SK-N-SH treated with all-trans-retinoic acid at 6 μM for 48 hours (cell line): ENCODE data around the gene NAA10.
"Not testable (repeated sequence)": the region's sequence is repeated elsewhere in the genome, so short reads cannot be mapped to it uniquely, and the experiment has no call there.

ENCODE experiments used
- ATAC-seq: fragments of 200-7000 bp; cut with Tn5 transposase; 3 replicates; pipeline ENCODE4 v1.9.1; 2020; ENCODE audit warnings: mild to moderate bottlenecking, moderate library complexity
- ARNTL ChIP-seq: fragments of 450-650 bp; formaldehyde crosslinking; IDR thresholded peaks from 2 replicates; pipeline ENCODE4 v1.5.0; 2020; ENCODE audit warnings: low read depth, mild to moderate bottlenecking, moderate library complexity, borderline replicate concordance
- CSDC2 ChIP-seq: fragments of 250-450 bp; sonication (Bioruptor Pico); IDR thresholded peaks from 2 replicates; pipeline ENCODE4 v1.5.0; 2020; ENCODE audit warnings: mild to moderate bottlenecking, moderate library complexity
- ESRRG ChIP-seq: fragments of 250-450 bp; sonication (Bioruptor Pico); IDR thresholded peaks from 2 replicates; pipeline ENCODE4 v1.6.1; 2021; ENCODE audit warnings: mild to moderate bottlenecking
- ISL1 ChIP-seq: fragments of 250-450 bp; sonication (Bioruptor Pico); IDR thresholded peaks from 2 replicates; pipeline ENCODE4 v2.1.2; 2022; ENCODE audit warnings: mild to moderate bottlenecking, moderate library complexity
- OSR1 ChIP-seq: fragments of 250-450 bp; sonication (Bioruptor Pico); IDR thresholded peaks from 2 replicates; pipeline ENCODE4 v1.8.0; 2022; ENCODE audit warnings: moderate library complexity, mild to moderate bottlenecking, inconsistent platforms
- PPARA ChIP-seq: fragments of 250-450 bp; sonication (Bioruptor Pico); IDR thresholded peaks from 2 replicates; pipeline ENCODE4 v1.5.0; 2020; ENCODE audit warnings: mild to moderate bottlenecking, borderline replicate concordance
- RARB ChIP-seq: fragments of 250-450 bp; sonication (Bioruptor Pico); IDR thresholded peaks from 2 replicates; pipeline ENCODE4 v1.8.0; 2021; ENCODE audit warnings: mild to moderate bottlenecking, moderate library complexity
- SNAI2 ChIP-seq: fragments of 250-450 bp; sonication (Bioruptor Pico); IDR thresholded peaks from 2 replicates; pipeline ENCODE4 v1.5.0; 2020; ENCODE audit warnings: mild to moderate bottlenecking, moderate library complexity
- TCF4 ChIP-seq: fragments of 250-450 bp; sonication (Bioruptor Pico); IDR thresholded peaks from 2 replicates; pipeline ENCODE4 v1.8.0; 2021; ENCODE audit warnings: mild to moderate bottlenecking, moderate library complexity, borderline replicate concordance
- TOX ChIP-seq: fragments of 250-450 bp; sonication (Bioruptor Pico); IDR thresholded peaks from 2 replicates; pipeline ENCODE4 v1.8.0; 2021; ENCODE audit warnings: mild to moderate bottlenecking, moderate library complexity, borderline replicate concordance
- ZC3H10 ChIP-seq: fragments of 250-450 bp; sonication (Bioruptor Pico); IDR thresholded peaks from 2 replicates; pipeline ENCODE4 v1.5.1; 2021; ENCODE audit warnings: mild to moderate bottlenecking, moderate library complexity
- ZFP3 ChIP-seq: fragments of 250-450 bp; sonication (Bioruptor Pico); IDR thresholded peaks from 2 replicates; pipeline ENCODE4 v1.5.0; 2020; ENCODE audit warnings: mild to moderate bottlenecking, moderate library complexity
- ZFP30 ChIP-seq: fragments of 450-650 bp; formaldehyde crosslinking; IDR thresholded peaks from 2 replicates; pipeline ENCODE4 v1.5.0; 2022; ENCODE audit warnings: mild to moderate bottlenecking, moderate library complexity
- ZNF565 ChIP-seq: fragments of 450-650 bp; formaldehyde crosslinking; conservative IDR thresholded peaks from 2 replicates; pipeline ENCODE4 v1.5.0; 2020; ENCODE audit warnings: low read depth, mild to moderate bottlenecking, moderate library complexity
- ZNF70 ChIP-seq: fragments of 450-650 bp; formaldehyde crosslinking; IDR thresholded peaks from 2 replicates; pipeline ENCODE4 v1.5.0; 2020; ENCODE audit warnings: mild to moderate bottlenecking, moderate library complexity
- TF ChIP-seq, protein P1 (sequence below): fragments of 250-450 bp; sonication (Bioruptor Pico); IDR thresholded peaks from 2 replicates; pipeline ENCODE4 v1.8.0; 2020; ENCODE audit warnings: mild to moderate bottlenecking, moderate library complexity, borderline replicate concordance
- TF ChIP-seq, protein P2 (sequence below): fragments of 250-450 bp; sonication (Bioruptor Pico); IDR thresholded peaks from 2 replicates; pipeline ENCODE4 v1.5.1; 2021; ENCODE audit warnings: mild to moderate bottlenecking, moderate library complexity
- TF ChIP-seq, protein P3 (sequence below): fragments of 250-450 bp; sonication (Bioruptor Pico); IDR thresholded peaks from 2 replicates; pipeline ENCODE4 v1.5.1; 2020; ENCODE audit warnings: low read depth, mild to moderate bottlenecking, moderate library complexity
- TF ChIP-seq, protein P4 (sequence below): fragments of 250-450 bp; sonication (Bioruptor Pico); IDR thresholded peaks from 2 replicates; pipeline ENCODE4 v1.5.0; 2020; ENCODE audit warnings: mild to moderate bottlenecking, moderate library complexity

NAA10 gene

DNA sequence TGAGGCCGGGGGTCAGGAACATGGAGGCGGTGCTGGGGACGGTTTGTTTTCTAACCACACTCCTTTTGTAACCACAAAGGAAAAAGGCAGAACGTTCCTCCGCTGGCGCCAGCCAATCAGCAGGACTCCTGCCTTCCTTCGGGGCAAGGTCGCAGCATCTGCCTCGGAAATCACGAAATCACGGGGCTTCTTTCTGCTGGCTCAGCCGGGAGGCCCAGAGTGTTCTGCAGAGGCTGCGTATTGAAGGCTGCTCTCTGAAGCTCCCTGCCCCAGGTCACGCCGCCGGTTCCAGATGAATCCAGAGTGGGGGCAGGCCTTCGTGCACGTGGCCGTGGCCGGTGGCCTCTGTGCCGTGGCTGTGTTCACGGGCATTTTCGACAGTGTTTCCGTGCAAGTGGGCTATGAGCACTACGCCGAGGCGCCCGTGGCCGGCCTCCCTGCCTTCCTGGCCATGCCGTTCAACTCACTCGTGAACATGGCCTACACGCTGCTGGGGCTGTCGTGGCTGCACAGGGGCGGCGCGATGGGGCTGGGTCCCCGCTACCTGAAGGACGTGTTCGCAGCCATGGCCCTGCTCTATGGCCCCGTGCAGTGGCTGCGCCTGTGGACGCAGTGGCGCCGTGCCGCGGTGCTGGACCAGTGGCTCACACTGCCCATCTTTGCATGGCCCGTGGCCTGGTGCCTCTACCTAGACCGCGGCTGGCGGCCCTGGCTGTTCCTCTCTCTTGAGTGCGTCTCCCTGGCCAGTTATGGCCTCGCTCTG lies 47.1 kb upstream of the NAA10 start:
- TF ChIP-seq ARNTL (CRISPR knock-in tag), result no peak
- no peak for TF ChIP-seq ZFP30 (CRISPR knock-in tag)
- TF ChIP-seq, protein P1, sequence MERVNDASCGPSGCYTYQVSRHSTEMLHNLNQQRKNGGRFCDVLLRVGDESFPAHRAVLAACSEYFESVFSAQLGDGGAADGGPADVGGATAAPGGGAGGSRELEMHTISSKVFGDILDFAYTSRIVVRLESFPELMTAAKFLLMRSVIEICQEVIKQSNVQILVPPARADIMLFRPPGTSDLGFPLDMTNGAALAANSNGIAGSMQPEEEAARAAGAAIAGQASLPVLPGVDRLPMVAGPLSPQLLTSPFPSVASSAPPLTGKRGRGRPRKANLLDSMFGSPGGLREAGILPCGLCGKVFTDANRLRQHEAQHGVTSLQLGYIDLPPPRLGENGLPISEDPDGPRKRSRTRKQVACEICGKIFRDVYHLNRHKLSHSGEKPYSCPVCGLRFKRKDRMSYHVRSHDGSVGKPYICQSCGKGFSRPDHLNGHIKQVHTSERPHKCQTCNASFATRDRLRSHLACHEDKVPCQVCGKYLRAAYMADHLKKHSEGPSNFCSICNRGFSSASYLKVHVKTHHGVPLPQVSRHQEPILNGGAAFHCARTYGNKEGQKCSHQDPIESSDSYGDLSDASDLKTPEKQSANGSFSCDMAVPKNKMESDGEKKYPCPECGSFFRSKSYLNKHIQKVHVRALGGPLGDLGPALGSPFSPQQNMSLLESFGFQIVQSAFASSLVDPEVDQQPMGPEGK (CRISPR knock-in tag), result no peak
- TF ChIP-seq OSR1 (CRISPR knock-in tag), result no peak
- no peak for TF ChIP-seq SNAI2 (CRISPR knock-in tag)
- TF ChIP-seq, protein P2, sequence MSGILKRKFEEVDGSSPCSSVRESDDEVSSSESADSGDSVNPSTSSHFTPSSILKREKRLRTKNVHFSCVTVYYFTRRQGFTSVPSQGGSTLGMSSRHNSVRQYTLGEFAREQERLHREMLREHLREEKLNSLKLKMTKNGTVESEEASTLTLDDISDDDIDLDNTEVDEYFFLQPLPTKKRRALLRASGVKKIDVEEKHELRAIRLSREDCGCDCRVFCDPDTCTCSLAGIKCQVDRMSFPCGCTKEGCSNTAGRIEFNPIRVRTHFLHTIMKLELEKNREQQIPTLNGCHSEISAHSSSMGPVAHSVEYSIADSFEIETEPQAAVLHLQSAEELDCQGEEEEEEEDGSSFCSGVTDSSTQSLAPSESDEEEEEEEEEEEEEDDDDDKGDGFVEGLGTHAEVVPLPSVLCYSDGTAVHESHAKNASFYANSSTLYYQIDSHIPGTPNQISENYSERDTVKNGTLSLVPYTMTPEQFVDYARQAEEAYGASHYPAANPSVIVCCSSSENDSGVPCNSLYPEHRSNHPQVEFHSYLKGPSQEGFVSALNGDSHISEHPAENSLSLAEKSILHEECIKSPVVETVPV, result no peak
- no peak for TF ChIP-seq ESRRG
- no peak for TF ChIP-seq RARB
- TF ChIP-seq ISL1, result no peak
- no peak for TF ChIP-seq ZFP3 (CRISPR knock-in tag)
- TF ChIP-seq, protein P3, sequence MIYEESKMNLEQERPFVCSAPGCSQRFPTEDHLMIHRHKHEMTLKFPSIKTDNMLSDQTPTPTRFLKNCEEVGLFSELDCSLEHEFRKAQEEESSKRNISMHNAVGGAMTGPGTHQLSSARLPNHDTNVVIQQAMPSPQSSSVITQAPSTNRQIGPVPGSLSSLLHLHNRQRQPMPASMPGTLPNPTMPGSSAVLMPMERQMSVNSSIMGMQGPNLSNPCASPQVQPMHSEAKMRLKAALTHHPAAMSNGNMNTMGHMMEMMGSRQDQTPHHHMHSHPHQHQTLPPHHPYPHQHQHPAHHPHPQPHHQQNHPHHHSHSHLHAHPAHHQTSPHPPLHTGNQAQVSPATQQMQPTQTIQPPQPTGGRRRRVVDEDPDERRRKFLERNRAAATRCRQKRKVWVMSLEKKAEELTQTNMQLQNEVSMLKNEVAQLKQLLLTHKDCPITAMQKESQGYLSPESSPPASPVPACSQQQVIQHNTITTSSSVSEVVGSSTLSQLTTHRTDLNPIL (CRISPR knock-in tag), result no peak
- TF ChIP-seq CSDC2, result no peak
- TF ChIP-seq, protein P4, sequence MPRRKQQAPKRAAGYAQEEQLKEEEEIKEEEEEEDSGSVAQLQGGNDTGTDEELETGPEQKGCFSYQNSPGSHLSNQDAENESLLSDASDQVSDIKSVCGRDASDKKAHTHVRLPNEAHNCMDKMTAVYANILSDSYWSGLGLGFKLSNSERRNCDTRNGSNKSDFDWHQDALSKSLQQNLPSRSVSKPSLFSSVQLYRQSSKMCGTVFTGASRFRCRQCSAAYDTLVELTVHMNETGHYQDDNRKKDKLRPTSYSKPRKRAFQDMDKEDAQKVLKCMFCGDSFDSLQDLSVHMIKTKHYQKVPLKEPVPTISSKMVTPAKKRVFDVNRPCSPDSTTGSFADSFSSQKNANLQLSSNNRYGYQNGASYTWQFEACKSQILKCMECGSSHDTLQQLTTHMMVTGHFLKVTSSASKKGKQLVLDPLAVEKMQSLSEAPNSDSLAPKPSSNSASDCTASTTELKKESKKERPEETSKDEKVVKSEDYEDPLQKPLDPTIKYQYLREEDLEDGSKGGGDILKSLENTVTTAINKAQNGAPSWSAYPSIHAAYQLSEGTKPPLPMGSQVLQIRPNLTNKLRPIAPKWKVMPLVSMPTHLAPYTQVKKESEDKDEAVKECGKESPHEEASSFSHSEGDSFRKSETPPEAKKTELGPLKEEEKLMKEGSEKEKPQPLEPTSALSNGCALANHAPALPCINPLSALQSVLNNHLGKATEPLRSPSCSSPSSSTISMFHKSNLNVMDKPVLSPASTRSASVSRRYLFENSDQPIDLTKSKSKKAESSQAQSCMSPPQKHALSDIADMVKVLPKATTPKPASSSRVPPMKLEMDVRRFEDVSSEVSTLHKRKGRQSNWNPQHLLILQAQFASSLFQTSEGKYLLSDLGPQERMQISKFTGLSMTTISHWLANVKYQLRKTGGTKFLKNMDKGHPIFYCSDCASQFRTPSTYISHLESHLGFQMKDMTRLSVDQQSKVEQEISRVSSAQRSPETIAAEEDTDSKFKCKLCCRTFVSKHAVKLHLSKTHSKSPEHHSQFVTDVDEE (CRISPR knock-in tag), result no peak
- ATAC-seq, result no peak

DNA sequence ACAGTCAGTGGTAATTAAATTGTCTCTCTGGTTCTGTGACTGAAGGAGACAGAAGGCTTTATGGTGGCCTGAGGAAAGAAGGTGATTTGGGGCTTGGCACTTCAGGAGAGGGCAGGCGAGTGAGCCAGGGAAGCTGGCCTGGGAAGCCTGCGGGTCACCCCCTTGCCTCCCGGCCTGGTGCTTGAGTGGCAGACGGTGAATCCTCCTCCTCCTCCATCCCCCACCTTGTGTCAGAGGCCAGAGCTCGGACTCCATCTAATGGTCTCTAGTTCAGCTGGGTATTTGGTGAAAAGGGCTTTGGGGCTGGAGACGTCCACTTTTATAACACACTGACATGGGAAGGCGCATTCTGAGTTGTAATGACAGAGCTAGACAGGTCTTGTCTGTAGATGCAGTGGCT lies 46.4 kb upstream of the NAA10 start:
- TF ChIP-seq RARB (no peak), CSDC2 (no peak), TCF4 (CRISPR knock-in tag) (no peak)
- TF ChIP-seq, protein P2, result no peak
- no peak for ATAC-seq

DNA sequence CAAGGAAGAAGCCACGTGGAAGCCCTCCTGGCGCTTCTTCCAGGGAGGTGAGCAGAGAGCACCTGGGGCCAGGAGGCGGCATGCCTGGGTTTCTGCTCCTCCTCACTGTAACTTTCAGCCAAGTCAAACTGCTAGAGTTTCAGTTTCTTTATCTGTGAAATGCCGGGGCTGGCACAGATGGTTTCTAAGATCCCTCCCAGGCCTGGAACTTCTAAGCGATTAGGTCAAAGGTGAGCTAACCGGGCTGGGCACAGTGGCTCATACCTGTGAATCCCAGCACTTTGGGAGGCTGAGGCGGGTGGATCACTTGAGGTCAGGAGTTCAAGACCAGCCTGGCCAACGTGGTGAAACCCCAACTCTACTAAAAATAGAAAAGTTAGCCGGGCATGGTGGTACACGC lies 45.6 kb upstream of the NAA10 start:
- ATAC-seq, result not testable (repeated sequence)

DNA sequence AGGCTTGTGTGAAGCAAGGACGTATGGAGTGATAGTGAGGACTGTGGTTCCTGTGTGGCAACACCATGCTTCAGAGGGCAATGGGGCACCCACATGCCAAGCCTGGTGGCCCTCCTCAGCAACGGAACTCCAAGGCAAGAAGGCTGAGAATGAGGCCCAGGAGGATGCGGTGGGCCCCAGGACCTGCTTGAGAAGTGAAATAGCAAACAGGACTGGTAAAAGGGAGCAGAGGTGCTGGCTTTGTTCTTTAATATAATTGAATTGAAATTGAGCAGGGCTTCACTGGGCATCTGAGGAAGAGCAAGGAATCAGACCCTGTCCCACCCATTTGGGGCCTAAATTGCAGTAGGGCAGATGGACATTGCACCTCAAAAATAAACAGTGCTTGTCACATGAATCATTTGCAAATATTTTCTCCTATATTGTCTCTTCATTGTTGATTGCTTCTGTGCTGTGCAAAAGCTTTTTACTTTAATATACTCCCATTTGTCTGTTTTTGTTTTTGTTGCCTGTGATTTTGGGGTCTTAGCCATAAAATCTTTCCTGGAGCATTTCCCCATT lies 40.0 kb upstream of the NAA10 start:
- no peak for ATAC-seq
- TF ChIP-seq, protein P1 (CRISPR knock-in tag), result no peak
- TF ChIP-seq, protein P2, result no peak
- no peak for TF ChIP-seq OSR1 (CRISPR knock-in tag)
- TF ChIP-seq TCF4 (CRISPR knock-in tag), result no peak
- no peak for TF ChIP-seq ZNF565 (CRISPR knock-in tag)
- TF ChIP-seq TOX (CRISPR knock-in tag), result no peak
- TF ChIP-seq RARB, result no peak
- no peak for TF ChIP-seq SNAI2 (CRISPR knock-in tag)
- TF ChIP-seq ZNF70 (CRISPR knock-in tag), result no peak
- TF ChIP-seq ARNTL (CRISPR knock-in tag), result no peak
- no peak for TF ChIP-seq ZC3H10
- TF ChIP-seq PPARA, result no peak
- no peak for TF ChIP-seq CSDC2
- TF ChIP-seq ZFP30 (CRISPR knock-in tag), result no peak
- no peak for TF ChIP-seq ZFP3 (CRISPR knock-in tag)
- no peak for TF ChIP-seq ESRRG
